DMS 273 treated with DMSO at 0.1 percent for 48 hours (cell line): ENCODE data around the gene PLCB1.
A peak's percentile ranks its signal among the peaks of the same experiment; 100 is the strongest.

Experiments used
- DNase-seq: peaks from one replicate; lab custom pipeline; 2025; lab: John Stamatoyannopoulos, UW

The PLCB1 gene

GRCh38 chr20:8720089-8720488, 588.0 kb downstream of the PLCB1 start:
- no peak for DNase-seq

DNA sequence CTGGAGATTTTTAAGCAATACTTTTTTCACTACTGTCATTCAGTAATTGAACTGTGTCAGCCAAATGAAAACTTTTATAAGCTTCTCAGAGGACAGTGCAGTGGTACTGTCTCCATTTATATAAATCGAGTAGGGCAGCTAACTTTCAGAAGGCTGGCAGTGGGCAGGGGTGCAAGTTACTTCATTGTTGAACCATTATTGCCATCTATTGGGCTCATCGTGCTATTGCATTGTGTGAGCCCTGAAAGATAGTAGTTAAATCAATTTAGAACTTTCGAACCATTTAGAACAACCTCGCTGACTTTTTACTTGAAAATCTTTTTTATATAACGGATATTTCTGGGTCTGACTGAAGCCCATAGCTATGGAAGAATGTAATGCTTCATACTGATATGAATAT, 589.0 kb downstream of the PLCB1 start:
- DNase-seq: peak; percentile 21

DNA sequence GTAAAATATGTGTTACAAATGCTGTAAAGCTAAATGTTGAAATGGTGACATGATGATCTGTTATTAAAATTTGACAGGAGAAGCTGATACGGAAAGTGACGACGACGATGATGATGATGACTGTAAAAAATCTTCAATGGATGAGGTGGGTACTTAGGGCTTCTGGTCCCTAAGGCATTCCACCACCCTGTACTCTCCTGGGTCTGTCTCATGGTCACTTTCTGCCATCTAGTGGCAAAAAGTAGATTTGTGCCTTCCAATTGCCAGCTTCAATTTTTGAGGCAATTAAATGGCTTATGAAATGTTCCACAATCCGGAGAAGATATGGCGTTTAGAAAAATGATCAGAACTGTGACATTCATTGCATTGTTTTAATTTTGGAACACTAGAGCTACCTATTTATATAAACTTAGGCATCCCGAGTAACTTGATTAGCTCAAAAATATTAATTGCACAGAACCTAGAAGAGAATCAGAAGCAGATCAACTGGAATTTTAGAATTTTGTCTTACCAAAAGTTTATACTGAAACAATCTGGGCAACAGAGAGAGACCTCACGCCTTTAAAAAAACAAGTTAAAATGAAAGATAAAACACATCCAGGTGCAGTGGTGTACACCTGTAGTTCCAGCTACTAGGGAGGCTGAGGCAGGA, 590.3 kb downstream of the PLCB1 start:
- DNase-seq: peak; percentile 54

- DNase-seq: no peak
Observed at GRCh38 chr20:8723296-8723695, 591.2 kb downstream of the PLCB1 start.

DNA sequence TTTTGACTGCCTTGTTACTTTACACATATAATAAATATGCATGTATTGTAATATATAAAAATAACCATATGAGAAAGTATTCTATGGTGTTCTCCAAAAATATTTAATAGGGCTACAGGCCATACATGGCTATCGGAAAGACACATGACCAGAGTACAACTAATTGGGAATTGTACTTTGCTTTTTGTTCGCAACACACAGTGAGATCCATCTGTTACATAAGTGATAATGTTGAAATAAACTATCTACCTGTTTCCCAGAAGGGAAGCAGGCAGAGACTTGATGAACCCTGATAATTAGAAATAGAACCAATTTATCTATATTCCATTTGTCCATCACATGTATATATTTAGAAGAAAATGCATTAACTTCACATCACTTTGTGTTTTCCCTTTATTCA, 592.8 kb downstream of the PLCB1 start:
- no peak for DNase-seq

DNA sequence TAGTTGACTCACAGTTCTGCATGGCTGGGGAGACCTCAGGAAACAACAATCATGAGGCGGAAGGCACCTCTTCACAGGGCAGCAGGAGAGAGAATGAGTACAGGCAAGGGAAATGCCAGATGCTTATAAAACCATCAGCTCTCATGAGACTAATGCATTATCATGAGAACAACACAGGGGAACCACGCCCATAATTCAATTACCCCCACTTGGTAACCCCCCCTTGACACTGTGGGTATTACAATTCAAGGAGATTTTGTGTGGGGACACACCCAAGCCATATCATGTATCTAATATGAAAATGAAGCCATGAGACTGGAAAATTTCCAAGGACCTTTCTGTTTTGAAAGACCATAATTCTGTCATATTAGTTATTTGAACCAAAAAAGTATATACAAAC, 594.4 kb downstream of the PLCB1 start:
- no peak for DNase-seq

GRCh38 chr20:8735014-8735413, 602.9 kb downstream of the PLCB1 start:
- DNase-seq: no peak

DNA sequence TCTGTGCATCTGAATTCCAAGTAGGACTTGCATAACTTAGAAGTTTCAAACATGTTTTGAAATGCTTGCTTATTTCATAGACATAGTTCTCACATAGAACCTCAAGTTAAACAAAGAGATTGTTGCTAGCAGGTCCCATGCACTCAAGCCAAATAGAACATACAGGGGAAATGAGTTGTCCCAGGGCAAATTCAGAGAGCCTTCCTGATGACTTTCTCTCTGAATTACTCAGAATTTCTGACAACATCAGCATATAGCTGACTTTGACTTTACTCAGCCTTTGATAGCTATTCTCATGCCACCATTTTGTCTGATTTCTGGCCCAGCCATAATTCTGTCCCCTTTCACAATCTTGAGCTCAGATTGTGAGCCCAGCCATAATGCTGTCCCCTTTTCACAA, 603.6 kb downstream of the PLCB1 start:
- DNase-seq: no peak

- no peak for DNase-seq
Observed at GRCh38 chr20:8740265-8740664, 608.2 kb downstream of the PLCB1 start.

DNA sequence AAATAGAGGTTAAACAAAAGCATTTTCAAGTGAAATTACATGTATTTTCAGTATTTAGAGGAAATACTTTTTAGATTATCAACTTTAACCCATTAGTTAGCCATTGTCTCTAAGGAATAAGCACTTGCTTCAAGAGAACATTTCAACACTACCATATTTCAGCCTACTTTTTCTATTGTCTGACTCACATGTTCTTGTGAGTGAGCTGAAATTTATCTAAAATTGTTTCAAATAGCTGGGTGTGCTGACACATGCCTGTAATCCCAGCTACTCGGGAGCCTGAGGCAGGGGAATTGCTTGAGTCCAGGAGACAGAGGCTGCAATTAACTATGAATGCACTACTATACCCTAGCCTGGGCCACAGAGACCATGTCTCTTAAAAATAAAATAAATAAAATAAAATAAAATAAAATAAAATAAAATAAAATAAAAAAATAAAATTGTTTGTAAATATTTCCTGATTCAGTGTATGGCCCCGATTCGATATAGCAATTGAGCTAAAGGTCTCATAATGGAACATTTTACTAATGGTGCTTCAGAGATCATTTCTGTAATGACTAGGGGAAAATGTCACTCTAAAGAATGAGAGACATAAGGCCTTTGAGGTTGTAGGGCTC, 612.3 kb downstream of the PLCB1 start:
- no peak for DNase-seq

GRCh38 chr20:8749101-8749500, 617.0 kb downstream of the PLCB1 start:
- no peak for DNase-seq

DNA sequence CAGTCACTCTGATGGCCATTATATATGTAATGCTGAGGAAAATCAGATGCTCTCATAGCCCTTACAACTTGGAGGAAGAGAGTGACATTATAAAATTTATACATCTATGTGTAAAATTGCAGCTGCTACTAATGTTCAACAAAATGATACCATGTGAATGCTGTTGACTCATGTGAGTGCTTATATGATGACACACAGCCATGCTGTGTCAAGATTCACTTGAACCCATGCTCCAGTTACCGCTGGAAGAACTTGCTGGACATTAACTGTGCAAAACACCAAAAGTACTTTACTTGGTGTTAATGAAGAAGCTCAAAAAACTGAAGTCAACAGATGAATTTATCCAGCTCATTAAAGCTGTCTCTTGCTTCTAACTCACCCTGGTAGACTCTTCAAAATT, 617.9 kb downstream of the PLCB1 start:
- DNase-seq: no peak

DNA sequence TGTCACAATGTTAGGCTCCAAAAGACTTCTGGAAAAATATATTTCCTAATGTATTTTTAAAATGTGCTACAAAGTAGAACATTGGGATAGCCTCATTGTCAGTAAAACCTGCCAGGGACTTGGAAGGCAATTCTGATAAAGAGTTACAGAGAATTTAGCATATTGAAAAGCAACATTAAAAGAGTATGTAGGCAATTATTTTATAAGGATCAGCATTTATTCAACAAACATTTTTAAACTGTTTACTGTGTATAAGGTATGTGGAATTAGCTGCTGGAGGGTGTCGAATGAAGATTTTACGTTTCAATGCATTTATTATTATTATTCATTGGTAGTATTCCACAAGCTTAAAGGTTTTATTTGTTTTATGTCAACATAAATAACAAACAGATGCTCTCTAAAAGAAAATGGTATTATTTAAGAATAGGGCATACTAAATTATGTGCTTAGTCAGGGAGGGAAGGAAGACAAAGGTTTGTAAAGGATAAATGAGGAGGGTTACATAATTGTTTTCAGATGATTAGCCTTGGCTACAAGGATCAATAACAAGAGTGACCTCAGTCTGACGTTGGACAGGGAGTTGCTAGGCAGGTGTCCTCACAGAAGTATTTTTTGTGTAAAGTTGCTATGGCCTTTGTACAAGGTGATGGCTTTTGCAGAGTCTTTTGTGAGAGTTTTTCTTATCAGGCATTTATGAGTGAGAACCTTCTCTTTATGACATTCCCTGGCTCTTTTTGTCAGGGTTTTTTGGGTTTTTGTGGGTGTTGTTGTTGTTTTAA, 623.5 kb downstream of the PLCB1 start:
- no peak for DNase-seq

DNA sequence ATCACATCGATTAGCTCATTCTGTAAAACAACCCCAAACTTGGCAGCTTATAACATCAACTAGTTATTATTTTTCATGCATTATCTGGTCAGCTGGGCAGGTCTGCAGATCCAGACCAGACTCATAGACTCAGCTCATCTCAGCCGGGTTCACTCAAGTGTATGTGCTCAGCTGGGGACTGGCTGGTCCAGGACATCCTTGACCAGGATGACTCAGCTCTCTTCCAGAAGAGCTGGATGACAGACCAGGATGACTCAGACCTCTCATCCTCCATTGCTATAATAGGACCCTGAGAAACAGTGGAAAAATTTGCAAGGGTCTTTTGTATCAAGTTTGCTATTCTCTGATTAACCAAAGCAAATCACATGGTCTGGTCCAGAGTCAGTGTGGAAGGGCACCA, 624.3 kb downstream of the PLCB1 start:
- no peak for DNase-seq

GRCh38 chr20:8757146-8757545, 625.1 kb downstream of the PLCB1 start:
- DNase-seq: no peak

DNA sequence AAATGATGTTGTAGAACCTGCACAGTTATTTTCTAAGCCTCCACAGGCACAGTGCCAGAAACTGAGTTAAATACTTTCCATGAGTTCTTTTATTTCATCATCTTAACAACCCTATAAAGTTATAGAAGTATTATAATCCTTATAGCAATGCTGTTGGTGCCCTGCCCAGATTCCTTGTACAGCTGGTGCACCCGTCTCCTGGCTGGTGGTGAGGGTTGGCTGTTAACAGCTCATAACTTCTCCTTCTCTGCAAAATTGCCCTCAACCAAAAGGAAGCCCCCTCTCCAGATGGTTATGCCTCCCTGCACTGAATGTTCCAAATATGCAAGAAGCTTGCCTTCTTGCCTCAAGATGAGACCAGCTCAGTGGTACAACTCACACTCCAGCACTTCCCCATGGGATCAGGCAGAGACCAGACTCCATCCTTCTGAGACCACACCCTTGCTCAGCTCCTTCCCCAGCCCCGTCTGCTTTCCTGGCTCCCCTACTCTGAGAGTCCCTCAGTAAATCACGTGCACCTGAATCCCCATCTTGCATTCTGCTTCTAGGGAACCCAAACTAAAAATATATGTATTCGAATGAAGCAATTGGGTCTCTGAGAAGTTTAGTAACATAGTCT, 632.4 kb downstream of the PLCB1 start:
- peak; percentile 24 for DNase-seq

DNA sequence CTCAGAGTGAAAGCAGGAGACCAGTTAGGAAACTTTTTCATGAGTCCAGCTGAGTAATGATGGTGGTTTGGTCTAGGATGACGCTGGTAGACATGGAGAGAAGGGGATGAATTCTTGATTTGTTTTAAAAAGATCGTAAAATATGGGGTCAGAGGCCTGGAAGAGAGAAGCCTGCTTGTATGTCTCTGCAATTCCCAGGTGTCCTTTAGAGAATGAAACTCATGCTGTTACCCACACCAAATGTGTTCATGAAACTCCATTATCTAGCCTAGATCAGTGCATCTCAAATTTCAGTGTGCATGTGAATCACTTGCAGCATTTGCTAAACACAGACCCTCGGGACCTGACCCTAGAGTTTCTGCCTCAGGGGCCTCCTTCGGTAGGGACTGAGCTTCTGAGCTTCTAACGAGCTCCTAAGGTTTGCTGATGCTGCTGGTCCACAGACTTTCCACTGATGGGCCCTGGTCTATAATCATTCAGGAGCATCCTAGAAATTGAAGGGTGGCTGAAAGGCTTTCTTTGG, 634.9 kb downstream of the PLCB1 start:
- DNase-seq: no peak

- no peak for DNase-seq
Observed at GRCh38 chr20:8774412-8774811, 642.3 kb downstream of the PLCB1 start.

GRCh38 chr20:8777911-8778310, 645.8 kb downstream of the PLCB1 start:
- no peak for DNase-seq

- DNase-seq: no peak
Observed at GRCh38 chr20:8778387-8778786, 646.3 kb downstream of the PLCB1 start.

DNA sequence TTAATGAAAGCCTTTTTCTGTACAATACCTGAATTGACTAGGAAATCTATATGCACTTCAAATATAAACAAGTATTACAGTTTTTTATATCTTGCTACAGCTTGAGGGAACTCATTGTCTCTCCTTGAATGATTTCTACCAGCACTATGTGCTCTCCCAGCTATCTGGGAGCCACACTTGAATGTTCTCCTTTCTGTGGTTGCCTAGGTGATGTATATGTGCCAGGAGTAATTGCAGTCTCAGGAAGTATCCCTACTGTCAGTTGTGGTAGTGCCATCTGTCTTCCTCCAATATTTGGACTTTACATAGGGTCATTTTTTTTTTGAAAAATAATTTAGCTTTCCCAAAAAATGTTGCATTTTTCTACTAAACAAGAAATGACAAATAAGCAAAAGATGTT, 648.8 kb downstream of the PLCB1 start:
- peak; percentile 45 for DNase-seq

DNA sequence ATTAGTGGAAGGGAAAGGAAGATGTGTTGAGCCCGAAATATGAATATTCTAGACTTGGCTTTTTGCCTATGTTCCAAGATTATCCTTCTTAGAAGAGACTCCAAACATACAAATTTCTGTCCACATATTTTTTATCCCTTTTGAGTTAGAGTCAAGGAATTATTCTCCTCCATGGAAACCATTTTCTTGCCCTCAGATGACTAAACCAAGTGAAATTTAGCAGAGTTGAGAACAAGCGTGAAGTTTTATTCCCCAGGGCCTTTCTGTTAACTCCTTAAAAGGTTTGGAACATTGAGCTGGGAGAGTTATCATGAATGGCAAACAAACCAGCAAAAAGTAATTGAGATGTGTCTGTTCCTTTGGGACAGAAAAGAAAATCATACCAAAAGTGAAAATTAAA, 650.7 kb downstream of the PLCB1 start:
- DNase-seq: no peak

DNA sequence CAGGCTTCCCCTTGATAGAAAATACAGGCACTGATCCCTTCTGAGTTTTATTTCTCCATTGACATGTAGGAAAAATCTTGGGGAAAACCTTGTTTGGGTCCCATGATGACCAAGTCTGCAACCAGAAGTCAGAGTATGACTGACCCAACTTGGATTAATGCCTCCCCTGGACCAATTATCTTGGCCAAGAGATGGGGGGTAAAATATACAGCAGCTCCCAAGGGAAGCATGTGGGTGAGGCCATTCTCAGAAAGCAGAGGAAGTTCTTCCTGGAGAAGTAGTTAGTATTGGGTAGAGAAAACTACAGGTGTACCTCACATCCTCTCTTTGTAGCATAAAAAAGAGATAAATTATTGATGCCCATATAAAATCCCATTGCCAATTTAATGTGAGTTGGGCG, 651.7 kb downstream of the PLCB1 start:
- DNase-seq: no peak
